Measurements from ENCODE around the gene KCNIP4.

The KCNIP4 gene

GRCh38 chr4:21885770-21886169 is 62.8 kb downstream of the KCNIP4 start:
- Mint-ChIP-seq H3K4me1 (ENCODE audit: low read depth) (peaks cover 12% of the 10 kb centered on the region), H3K27ac (no peak overlapping the region), H3K36me3 (ENCODE audit: low read depth) (no peaks in the 10 kb centered on the region), H3K4me3 (no peak overlapping the region), H3K9me3 (peaks cover 18% of the 10 kb centered on the region), H3K27me3 (no peaks in the 10 kb centered on the region)

- Mint-ChIP-seq H3K36me3 (ENCODE audit: low read depth) (no peaks in the 10 kb centered on the region), H3K9me3 (peaks cover 18% of the 10 kb centered on the region), H3K4me1 (ENCODE audit: low read depth) (peaks cover 12% of the 10 kb centered on the region), H3K4me3 (no peak overlapping the region), H3K27ac (no peak overlapping the region), H3K27me3 (no peaks in the 10 kb centered on the region)
These were observed 63.3 kb downstream of the KCNIP4 start for GRCh38 chr4:21885241-21885640.

GRCh38 chr4:21884615-21885014 is 64.0 kb downstream of the KCNIP4 start:
- peaks cover 18% of the 10 kb centered on the region for H3K9me3 Mint-ChIP-seq
- no peaks in the 10 kb centered on the region for H3K27me3 Mint-ChIP-seq
- no peak overlapping the region for H3K27ac Mint-ChIP-seq
- H3K4me3 Mint-ChIP-seq = no peak overlapping the region
- H3K36me3 Mint-ChIP-seq (ENCODE audit: low read depth) = no peaks in the 10 kb centered on the region
- peaks cover 12% of the 10 kb centered on the region for H3K4me1 Mint-ChIP-seq (ENCODE audit: low read depth)

- H3K27me3 Mint-ChIP-seq = no peaks in the 10 kb centered on the region
- no peak overlapping the region for H3K4me3 Mint-ChIP-seq
- no peaks in the 10 kb centered on the region for H3K36me3 Mint-ChIP-seq (ENCODE audit: low read depth)
These were observed 66.3 kb downstream of the KCNIP4 start for GRCh38 chr4:21882051-21882839.

GRCh38 chr4:21879187-21879586 is 69.4 kb downstream of the KCNIP4 start:
- peaks cover 9% of the 10 kb centered on the region for H3K9me3 Mint-ChIP-seq
- no peaks in the 10 kb centered on the region for H3K27me3 Mint-ChIP-seq
- no peaks in the 10 kb centered on the region for H3K36me3 Mint-ChIP-seq (ENCODE audit: low read depth)
- H3K4me1 Mint-ChIP-seq (ENCODE audit: low read depth) = no peaks in the 10 kb centered on the region
- no peak overlapping the region for H3K27ac Mint-ChIP-seq
- H3K4me3 Mint-ChIP-seq = no peak overlapping the region

More at GRCh38 chr4:21882051-21882839, 66.3 kb downstream of the KCNIP4 start:
- H3K27ac Mint-ChIP-seq = no peak overlapping the region
- peaks cover 2% of the 10 kb centered on the region for H3K4me1 Mint-ChIP-seq (ENCODE audit: low read depth)
- peaks cover 15% of the 10 kb centered on the region for H3K9me3 Mint-ChIP-seq

GRCh38 chr4:21876711-21877110 is 71.9 kb downstream of the KCNIP4 start:
- H3K27me3 Mint-ChIP-seq = no peaks in the 10 kb centered on the region
- H3K9me3 Mint-ChIP-seq = peaks cover 1% of the 10 kb centered on the region
- H3K27ac Mint-ChIP-seq = no peak overlapping the region
- H3K4me3 Mint-ChIP-seq = no peak overlapping the region
- no peaks in the 10 kb centered on the region for H3K36me3 Mint-ChIP-seq (ENCODE audit: low read depth)
- no peaks in the 10 kb centered on the region for H3K4me1 Mint-ChIP-seq (ENCODE audit: low read depth)

GRCh38 chr4:21873145-21873544 is 75.4 kb downstream of the KCNIP4 start:
- Mint-ChIP-seq H3K36me3 (ENCODE audit: low read depth) (no peaks in the 10 kb centered on the region), H3K4me3 (no peak overlapping the region), H3K27me3 (no peaks in the 10 kb centered on the region), H3K27ac (no peak overlapping the region), H3K4me1 (ENCODE audit: low read depth) (no peaks in the 10 kb centered on the region), H3K9me3 (no peaks in the 10 kb centered on the region)

- Mint-ChIP-seq H3K36me3 (ENCODE audit: low read depth) (no peaks in the 10 kb centered on the region), H3K4me1 (ENCODE audit: low read depth) (no peaks in the 10 kb centered on the region), H3K27me3 (no peaks in the 10 kb centered on the region), H3K27ac (no peak overlapping the region), H3K4me3 (no peak overlapping the region), H3K9me3 (peaks cover 1% of the 10 kb centered on the region)
These were observed 76.5 kb downstream of the KCNIP4 start for GRCh38 chr4:21872101-21872500.

GRCh38 chr4:21869978-21870745 is 78.4 kb downstream of the KCNIP4 start:
- no peaks in the 10 kb centered on the region for H3K36me3 Mint-ChIP-seq (ENCODE audit: low read depth)
- H3K4me3 Mint-ChIP-seq = no peak overlapping the region
- no peaks in the 10 kb centered on the region for H3K4me1 Mint-ChIP-seq (ENCODE audit: low read depth)

GRCh38 chr4:21864686-21865085 is 83.9 kb downstream of the KCNIP4 start:
- Mint-ChIP-seq H3K4me3 (no peak overlapping the region), H3K36me3 (ENCODE audit: low read depth) (no peaks in the 10 kb centered on the region), H3K27ac (no peak overlapping the region), H3K9me3 (peaks cover 7% of the 10 kb centered on the region), H3K27me3 (peaks cover 5% of the 10 kb centered on the region), H3K4me1 (ENCODE audit: low read depth) (no peaks in the 10 kb centered on the region)

More at GRCh38 chr4:21869978-21870745, 78.4 kb downstream of the KCNIP4 start:
- H3K27ac Mint-ChIP-seq = no peak overlapping the region
- H3K27me3 Mint-ChIP-seq = no peaks in the 10 kb centered on the region
- peaks cover 4% of the 10 kb centered on the region for H3K9me3 Mint-ChIP-seq

GRCh38 chr4:21862917-21863316 is 85.7 kb downstream of the KCNIP4 start:
- Mint-ChIP-seq H3K4me3 (no peak overlapping the region), H3K4me1 (ENCODE audit: low read depth) (no peaks in the 10 kb centered on the region), H3K27me3 (peaks cover 5% of the 10 kb centered on the region)

GRCh38 chr4:21858971-21859370 is 89.6 kb downstream of the KCNIP4 start:
- H3K27ac Mint-ChIP-seq = no peak overlapping the region

More at GRCh38 chr4:21862917-21863316, 85.7 kb downstream of the KCNIP4 start:
- no peaks in the 10 kb centered on the region for H3K36me3 Mint-ChIP-seq (ENCODE audit: low read depth)
- H3K27ac Mint-ChIP-seq = no peak overlapping the region
- peaks cover 7% of the 10 kb centered on the region for H3K9me3 Mint-ChIP-seq

GRCh38 chr4:21856754-21857153 is 91.8 kb downstream of the KCNIP4 start:
- no peak overlapping the region for H3K27ac Mint-ChIP-seq
- no peaks in the 10 kb centered on the region for H3K4me1 Mint-ChIP-seq (ENCODE audit: low read depth)
- no peaks in the 10 kb centered on the region for H3K9me3 Mint-ChIP-seq
- no peak overlapping the region for H3K4me3 Mint-ChIP-seq
- no peaks in the 10 kb centered on the region for H3K36me3 Mint-ChIP-seq (ENCODE audit: low read depth)
- H3K27me3 Mint-ChIP-seq = no peaks in the 10 kb centered on the region

More at GRCh38 chr4:21858971-21859370, 89.6 kb downstream of the KCNIP4 start:
- Mint-ChIP-seq H3K4me1 (ENCODE audit: low read depth) (no peaks in the 10 kb centered on the region), H3K4me3 (no peak overlapping the region), H3K36me3 (ENCODE audit: low read depth) (no peaks in the 10 kb centered on the region), H3K9me3 (no peaks in the 10 kb centered on the region), H3K27me3 (peaks cover 5% of the 10 kb centered on the region)

- no peaks in the 10 kb centered on the region for H3K36me3 Mint-ChIP-seq (ENCODE audit: low read depth)
- no peak overlapping the region for H3K4me3 Mint-ChIP-seq
- no peaks in the 10 kb centered on the region for H3K4me1 Mint-ChIP-seq (ENCODE audit: low read depth)
- no peaks in the 10 kb centered on the region for H3K27me3 Mint-ChIP-seq
- H3K9me3 Mint-ChIP-seq = no peaks in the 10 kb centered on the region
- H3K27ac Mint-ChIP-seq = no peak overlapping the region
These were observed 92.3 kb downstream of the KCNIP4 start for GRCh38 chr4:21856301-21856700.

GRCh38 chr4:21849077-21849476 is 99.5 kb downstream of the KCNIP4 start:
- Mint-ChIP-seq H3K27ac (no peak overlapping the region), H3K4me3 (no peak overlapping the region), H3K4me1 (ENCODE audit: low read depth) (no peaks in the 10 kb centered on the region), H3K9me3 (no peaks in the 10 kb centered on the region), H3K27me3 (no peaks in the 10 kb centered on the region), H3K36me3 (ENCODE audit: low read depth) (no peaks in the 10 kb centered on the region)
